Parathyroid adenoma (tissue), 2 donors: ENCODE measurements around the gene EIF4E.

Source experiments
- H2AFZ ChIP-seq: fragments of 300-600 bp; sonication (generic); one replicate; pipeline ENCODE4 v1.7.0; 2017; ENCODE audit warnings: antibody characterized with exemption, mild to moderate bottlenecking
- H3K27ac ChIP-seq: fragments of 300-600 bp; sonication (generic); one replicate; pipeline ENCODE4 v1.7.0; 2017
- H3K27me3 ChIP-seq: fragments of 300-600 bp; sonication (generic); one replicate; pipeline ENCODE4 v1.7.0; 2017; ENCODE audit warnings: low read length; ENCODE audit not compliant: control insufficient read depth, insufficient read depth
- H3K36me3 ChIP-seq: fragments of 300-600 bp; sonication (generic); one replicate; pipeline ENCODE4 v1.7.0; 2017; ENCODE audit warnings: low read length; ENCODE audit not compliant: control insufficient read depth, insufficient read depth
- H3K4me1 ChIP-seq: fragments of 300-600 bp; sonication (generic); one replicate; pipeline ENCODE4 v1.7.0; 2017; ENCODE audit warnings: control low read depth
- H3K4me2 ChIP-seq: fragments of 300-600 bp; sonication (generic); one replicate; pipeline ENCODE4 v1.7.0; 2017; ENCODE audit warnings: low read length
- H3K4me3 ChIP-seq: fragments of 300-600 bp; sonication (generic); one replicate; pipeline ENCODE4 v1.7.0; 2017; ENCODE audit warnings: low read depth, low read length
- H3K79me2 ChIP-seq: fragments of 300-600 bp; sonication (generic); one replicate; pipeline ENCODE4 v1.7.0; 2017; ENCODE audit warnings: control low read depth
- H3K9ac ChIP-seq: fragments of 300-600 bp; sonication (generic); one replicate; pipeline ENCODE4 v1.7.0; 2017; ENCODE audit warnings: mild to moderate bottlenecking
- H3K9me3 ChIP-seq: fragments of 300-600 bp; sonication (generic); one replicate; pipeline ENCODE4 v1.7.0; 2017; ENCODE audit warnings: low read length; ENCODE audit not compliant: control insufficient read depth
- CTCF ChIP-seq: fragments of 300-600 bp; sonication (generic); IDR thresholded peaks from one replicate; pipeline ENCODE4 v1.7.0; 2017; ENCODE audit warnings: antibody characterized with exemption, mild to moderate bottlenecking
- donor health status: primary hyperparathyroidism.

The EIF4E gene

GRCh38 chr4:98908703-98909262 is 20.1 kb downstream of the EIF4E start:
- Histone ChIP-seq H3K9me3 (no peaks in the 10 kb centered on the region), H3K4me2 (no peak overlapping the region), H3K79me2 (peaks cover 31% of the 10 kb centered on the region), H3K4me1 (no peaks in the 10 kb centered on the region), H3K4me3 (no peak overlapping the region), H3K36me3 (no peaks in the 10 kb centered on the region), H3K27ac (no peak overlapping the region), H3K9ac (no peak overlapping the region), H3K27me3 (no peaks in the 10 kb centered on the region), H2AFZ (no peak overlapping the region)
- TF ChIP-seq CTCF: no peak

GRCh38 chr4:98908182-98908581 is 20.8 kb downstream of the EIF4E start:
- Histone ChIP-seq H3K9ac (no peak overlapping the region), H3K9me3 (no peaks in the 10 kb centered on the region), H3K79me2 (peaks cover 31% of the 10 kb centered on the region), H3K36me3 (no peaks in the 10 kb centered on the region), H3K4me1 (no peaks in the 10 kb centered on the region), H3K27me3 (no peaks in the 10 kb centered on the region), H3K27ac (no peak overlapping the region), H3K4me2 (no peak overlapping the region), H3K4me3 (no peak overlapping the region), H2AFZ (no peak overlapping the region)
- TF ChIP-seq CTCF: no peak

- Histone ChIP-seq H3K4me2 (no peak overlapping the region), H3K9me3 (no peaks in the 10 kb centered on the region), H3K4me3 (no peak overlapping the region), H3K36me3 (no peaks in the 10 kb centered on the region), H3K27me3 (no peaks in the 10 kb centered on the region), H3K4me1 (no peaks in the 10 kb centered on the region), H3K27ac (no peak overlapping the region), H3K9ac (no peak overlapping the region), H2AFZ (no peak overlapping the region), H3K79me2 (peaks cover 22% of the 10 kb centered on the region)
- no peak for TF ChIP-seq CTCF
Observed at GRCh38 chr4:98905839-98906238, 23.1 kb downstream of the EIF4E start.

- TF ChIP-seq CTCF: no peak
- Histone ChIP-seq H2AFZ (no peak overlapping the region), H3K79me2 (peaks cover 19% of the 10 kb centered on the region), H3K27ac (no peak overlapping the region), H3K9ac (no peak overlapping the region), H3K4me1 (no peaks in the 10 kb centered on the region), H3K4me3 (no peak overlapping the region), H3K36me3 (no peaks in the 10 kb centered on the region), H3K9me3 (no peaks in the 10 kb centered on the region), H3K27me3 (no peaks in the 10 kb centered on the region), H3K4me2 (no peak overlapping the region)
Observed at GRCh38 chr4:98905297-98905696, 23.6 kb downstream of the EIF4E start.

- Histone ChIP-seq H3K79me2 (peaks cover 19% of the 10 kb centered on the region), H3K36me3 (no peaks in the 10 kb centered on the region), H2AFZ (no peak overlapping the region), H3K4me2 (no peak overlapping the region), H3K27ac (no peak overlapping the region), H3K9me3 (no peaks in the 10 kb centered on the region), H3K4me3 (no peak overlapping the region), H3K4me1 (no peaks in the 10 kb centered on the region), H3K9ac (no peak overlapping the region), H3K27me3 (no peaks in the 10 kb centered on the region)
- TF ChIP-seq CTCF: no peak
Observed at GRCh38 chr4:98903963-98904362, 25.0 kb downstream of the EIF4E start.
